Stimulated activated memory B cell treated with anti-CD40 and anti-IgM and Interleukin-4, amounts not matched to agents 10 μg/mL and 1 μg/mL and 100 μg/mL, for 72 hours (primary cell): Measurements from ENCODE around the gene AKT1.

ENCODE experiments used
- ATAC-seq: fragments of 150-1000 bp; cut with Tn5 transposase; 2 replicates; pipeline ENCODE4 v1.10.0; 2021
- H3K27ac Mint-ChIP-seq: one replicate; pipeline ENCODE4 v1.8.0; 2022; ENCODE audit warnings: mild to moderate bottlenecking, mixed read lengths
- H3K27me3 Mint-ChIP-seq: one replicate; pipeline ENCODE4 v1.8.0; 2022; ENCODE audit warnings: mixed read lengths
- H3K36me3 Mint-ChIP-seq: one replicate; pipeline ENCODE4 v1.8.0; 2022; ENCODE audit warnings: mixed read lengths
- H3K4me1 Mint-ChIP-seq: one replicate; pipeline ENCODE4 v1.8.0; 2022; ENCODE audit warnings: mixed read lengths
- H3K4me3 Mint-ChIP-seq: one replicate; pipeline ENCODE4 v1.8.0; 2022; ENCODE audit warnings: mild to moderate bottlenecking, moderate library complexity, mixed read lengths
- H3K9me3 Mint-ChIP-seq: one replicate; pipeline ENCODE4 v1.8.0; 2022; ENCODE audit warnings: mixed read lengths

The AKT1 gene

GRCh38 chr14:104739546-104740516, 55.7 kb downstream of the AKT1 start:
- no peak for ATAC-seq
- no peaks in the 10 kb centered on the region for H3K36me3 Mint-ChIP-seq
- H3K4me1 Mint-ChIP-seq, result peaks cover 17% of the 10 kb centered on the region
- H3K9me3 Mint-ChIP-seq, result no peaks in the 10 kb centered on the region
- no peak overlapping the region for H3K27ac Mint-ChIP-seq
- peaks cover 64% of the 10 kb centered on the region for H3K27me3 Mint-ChIP-seq
- H3K4me3 Mint-ChIP-seq, result no peak overlapping the region

- no peaks in the 10 kb centered on the region for H3K36me3 Mint-ChIP-seq
- H3K4me1 Mint-ChIP-seq, result peaks cover 17% of the 10 kb centered on the region
- no peak overlapping the region for H3K4me3 Mint-ChIP-seq
- peaks cover 71% of the 10 kb centered on the region for H3K27me3 Mint-ChIP-seq
- H3K27ac Mint-ChIP-seq, result no peak overlapping the region
- no peaks in the 10 kb centered on the region for H3K9me3 Mint-ChIP-seq
- ATAC-seq, result no peak
Observed at GRCh38 chr14:104739026-104739425, 56.5 kb downstream of the AKT1 start.

GRCh38 chr14:104738375-104739019, 57.1 kb downstream of the AKT1 start:
- ATAC-seq, result no peak
- Mint-ChIP-seq H3K27ac (no peak overlapping the region), H3K36me3 (no peaks in the 10 kb centered on the region), H3K27me3 (peaks cover 77% of the 10 kb centered on the region), H3K4me3 (no peak overlapping the region), H3K4me1 (peaks cover 17% of the 10 kb centered on the region), H3K9me3 (no peaks in the 10 kb centered on the region)

- Mint-ChIP-seq H3K27ac (no peak overlapping the region), H3K9me3 (no peaks in the 10 kb centered on the region), H3K4me1 (peaks cover 7% of the 10 kb centered on the region), H3K27me3 (peaks cover 60% of the 10 kb centered on the region), H3K4me3 (no peak overlapping the region), H3K36me3 (no peaks in the 10 kb centered on the region)
- no peak for ATAC-seq
Observed at GRCh38 chr14:104735830-104736642, 59.5 kb downstream of the AKT1 start.

GRCh38 chr14:104734991-104735779, 60.4 kb downstream of the AKT1 start:
- H3K27me3 Mint-ChIP-seq, result peaks cover 52% of the 10 kb centered on the region
- H3K4me1 Mint-ChIP-seq, result peaks cover 3% of the 10 kb centered on the region
- no peaks in the 10 kb centered on the region for H3K36me3 Mint-ChIP-seq
- H3K4me3 Mint-ChIP-seq, result no peak overlapping the region
- ATAC-seq, result no peak
- H3K27ac Mint-ChIP-seq, result no peak overlapping the region
- H3K9me3 Mint-ChIP-seq, result no peaks in the 10 kb centered on the region

GRCh38 chr14:104734601-104734990, 61.0 kb downstream of the AKT1 start:
- no peaks in the 10 kb centered on the region for H3K9me3 Mint-ChIP-seq
- H3K36me3 Mint-ChIP-seq, result no peaks in the 10 kb centered on the region
- no peaks in the 10 kb centered on the region for H3K4me1 Mint-ChIP-seq
- H3K27ac Mint-ChIP-seq, result no peak overlapping the region
- no peak for ATAC-seq
- no peak overlapping the region for H3K4me3 Mint-ChIP-seq
- peaks cover 48% of the 10 kb centered on the region for H3K27me3 Mint-ChIP-seq

- peaks cover 48% of the 10 kb centered on the region for H3K27me3 Mint-ChIP-seq
- H3K36me3 Mint-ChIP-seq, result no peaks in the 10 kb centered on the region
- H3K4me3 Mint-ChIP-seq, result no peak overlapping the region
- ATAC-seq, result no peak
- H3K4me1 Mint-ChIP-seq, result no peaks in the 10 kb centered on the region
- H3K27ac Mint-ChIP-seq, result no peak overlapping the region
- H3K9me3 Mint-ChIP-seq, result no peaks in the 10 kb centered on the region
Observed at GRCh38 chr14:104734051-104734587, 61.4 kb downstream of the AKT1 start.

GRCh38 chr14:104732931-104733681, 62.4 kb downstream of the AKT1 start:
- Mint-ChIP-seq H3K27me3 (peaks cover 38% of the 10 kb centered on the region), H3K4me3 (no peak overlapping the region), H3K4me1 (no peaks in the 10 kb centered on the region), H3K9me3 (no peaks in the 10 kb centered on the region), H3K36me3 (no peaks in the 10 kb centered on the region), H3K27ac (no peak overlapping the region)
- no peak for ATAC-seq

GRCh38 chr14:104732355-104732804, 63.2 kb downstream of the AKT1 start:
- no peak for ATAC-seq
- Mint-ChIP-seq H3K9me3 (no peaks in the 10 kb centered on the region), H3K27ac (no peak overlapping the region), H3K4me3 (no peak overlapping the region), H3K27me3 (peaks cover 37% of the 10 kb centered on the region), H3K4me1 (no peaks in the 10 kb centered on the region), H3K36me3 (no peaks in the 10 kb centered on the region)

- Mint-ChIP-seq H3K27ac (no peak overlapping the region), H3K36me3 (no peaks in the 10 kb centered on the region), H3K4me3 (no peak overlapping the region), H3K9me3 (no peaks in the 10 kb centered on the region), H3K27me3 (peaks cover 41% of the 10 kb centered on the region), H3K4me1 (no peaks in the 10 kb centered on the region)
- ATAC-seq, result no peak
Observed at GRCh38 chr14:104731320-104732294, 63.9 kb downstream of the AKT1 start.

- no peak for ATAC-seq
- H3K27me3 Mint-ChIP-seq, result peaks cover 45% of the 10 kb centered on the region
- no peak overlapping the region for H3K4me3 Mint-ChIP-seq
- no peak overlapping the region for H3K27ac Mint-ChIP-seq
- no peaks in the 10 kb centered on the region for H3K4me1 Mint-ChIP-seq
- no peaks in the 10 kb centered on the region for H3K9me3 Mint-ChIP-seq
- no peaks in the 10 kb centered on the region for H3K36me3 Mint-ChIP-seq
Observed at GRCh38 chr14:104730487-104730886, 65.1 kb downstream of the AKT1 start.

- Mint-ChIP-seq H3K27ac (no peak overlapping the region), H3K4me1 (peaks cover 2% of the 10 kb centered on the region), H3K36me3 (no peaks in the 10 kb centered on the region), H3K4me3 (no peak overlapping the region), H3K27me3 (peaks cover 49% of the 10 kb centered on the region), H3K9me3 (no peaks in the 10 kb centered on the region)
- no peak for ATAC-seq
Observed at GRCh38 chr14:104729835-104730181, 65.7 kb downstream of the AKT1 start.
